Inferior parietal cortex (tissue), 1 donor: ENCODE measurements around the gene CFAP251.

Experiments
- DNase-seq: peaks from one replicate; pipeline ENCODE4 v3.0.0-alpha.2; 2016; ENCODE audit errors: extremely low spot score

The CFAP251 gene

GRCh38 chr12:121947981-121948380 is 29.6 kb downstream of the CFAP251 start:
- DNase-seq, result no peak

- no peak for DNase-seq
These were observed 31.4 kb downstream of the CFAP251 start for GRCh38 chr12:121949648-121950397.

- no peak for DNase-seq
These were observed 34.8 kb downstream of the CFAP251 start for GRCh38 chr12:121953117-121953692.

- DNase-seq, result no peak
These were observed 35.3 kb downstream of the CFAP251 start for GRCh38 chr12:121953695-121954094.

- no peak for DNase-seq
These were observed 37.2 kb downstream of the CFAP251 start for GRCh38 chr12:121955258-121956237.

GRCh38 chr12:121957861-121958515 is 39.6 kb downstream of the CFAP251 start:
- no peak for DNase-seq

- DNase-seq, result no peak
These were observed 40.3 kb downstream of the CFAP251 start for GRCh38 chr12:121958541-121959240.

- no peak for DNase-seq
These were observed 42.1 kb downstream of the CFAP251 start for GRCh38 chr12:121960541-121960940.

- no peak for DNase-seq
These were observed 42.9 kb downstream of the CFAP251 start for GRCh38 chr12:121961195-121961879.

- DNase-seq, result no peak
These were observed 45.1 kb downstream of the CFAP251 start for GRCh38 chr12:121963341-121964018.

GRCh38 chr12:121964813-121965643 is 46.6 kb downstream of the CFAP251 start:
- no peak for DNase-seq

- no peak for DNase-seq
These were observed 48.6 kb downstream of the CFAP251 start for GRCh38 chr12:121966959-121967358.

- DNase-seq, result no peak
These were observed 50.5 kb downstream of the CFAP251 start for GRCh38 chr12:121968876-121969275.

GRCh38 chr12:121969726-121970125 is 51.3 kb downstream of the CFAP251 start:
- no peak for DNase-seq

- DNase-seq, result no peak
These were observed 52.3 kb downstream of the CFAP251 start for GRCh38 chr12:121970581-121971300.

GRCh38 chr12:121974026-121974985 is 55.9 kb downstream of the CFAP251 start:
- no peak for DNase-seq

GRCh38 chr12:121975021-121975420 is 56.6 kb downstream of the CFAP251 start:
- no peak for DNase-seq
